ENCODE data around the gene DNAAF5. TPM values are rescaled to one million over a fixed set of nuclear protein-coding genes. Genes with fewer than 3 reads are reported as not detected.

Gene DNAAF5
- total RNA-seq, 1 experiment from 2014 or later: 37.6 TPM

DNA sequence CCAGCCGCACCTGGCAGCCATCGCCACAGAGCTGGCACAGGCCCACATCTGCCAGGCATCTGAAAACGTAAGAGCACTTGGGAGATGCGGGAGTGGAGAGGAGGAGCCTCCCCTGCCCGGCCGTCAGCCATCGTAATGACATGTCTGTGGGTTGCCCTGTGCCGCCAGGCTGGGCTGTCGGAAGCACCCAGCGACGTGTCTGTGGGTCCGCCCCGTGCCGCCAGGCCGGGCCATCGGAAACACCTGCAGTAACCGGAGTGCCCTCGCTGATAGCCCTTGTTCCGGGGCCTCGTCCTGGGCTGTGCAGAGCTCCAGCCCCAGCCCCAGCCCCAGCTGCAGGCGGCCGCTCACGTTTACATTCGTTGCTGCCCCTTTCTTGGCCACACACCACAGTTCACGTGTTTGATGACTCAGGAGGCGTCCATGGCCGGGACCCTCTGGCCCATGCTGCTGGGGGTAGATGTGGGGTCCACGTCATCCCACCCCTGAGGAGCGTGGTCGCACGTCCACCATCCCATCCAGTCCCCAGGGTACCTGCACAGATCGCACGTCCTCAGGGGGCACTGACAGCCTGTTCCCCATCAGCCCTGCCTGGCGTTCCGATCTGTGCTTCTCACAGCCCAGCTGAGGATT lies 30.5 kb downstream of the DNAAF5 start:
- Mint-ChIP-seq H3K9me3 (ENCODE audit: unreplicated experiment) (no peaks in the 10 kb centered on the region), H3K4me1 (ENCODE audit: insufficient read depth, unreplicated experiment) (no peaks in the 10 kb centered on the region), H3K36me3 (ENCODE audit: insufficient read depth, unreplicated experiment) (peaks cover 74% of the 10 kb centered on the region), H3K27ac (ENCODE audit: low read depth, unreplicated experiment) (no peak overlapping the region), H3K4me3 (ENCODE audit: unreplicated experiment) (no peak overlapping the region), H3K27me3 (ENCODE audit: insufficient read depth, unreplicated experiment) (no peaks in the 10 kb centered on the region)
- CTCF ChIA-PET: interaction anchor here (0.8 kb wide), 1 partner anchor 288 kb away, joined by 3 read pairs; no protein-coding TSS in a partner anchor
- no peak for DNase-seq (ENCODE audit: unreplicated experiment)
- BruUV-seq (replicated peaks): no TSS peak
- POLR2A ChIA-PET: no interaction called here
- intact Hi-C loops (cut with micrococcal nuclease): no loop called here
- TF ChIP-seq, protein P1, sequence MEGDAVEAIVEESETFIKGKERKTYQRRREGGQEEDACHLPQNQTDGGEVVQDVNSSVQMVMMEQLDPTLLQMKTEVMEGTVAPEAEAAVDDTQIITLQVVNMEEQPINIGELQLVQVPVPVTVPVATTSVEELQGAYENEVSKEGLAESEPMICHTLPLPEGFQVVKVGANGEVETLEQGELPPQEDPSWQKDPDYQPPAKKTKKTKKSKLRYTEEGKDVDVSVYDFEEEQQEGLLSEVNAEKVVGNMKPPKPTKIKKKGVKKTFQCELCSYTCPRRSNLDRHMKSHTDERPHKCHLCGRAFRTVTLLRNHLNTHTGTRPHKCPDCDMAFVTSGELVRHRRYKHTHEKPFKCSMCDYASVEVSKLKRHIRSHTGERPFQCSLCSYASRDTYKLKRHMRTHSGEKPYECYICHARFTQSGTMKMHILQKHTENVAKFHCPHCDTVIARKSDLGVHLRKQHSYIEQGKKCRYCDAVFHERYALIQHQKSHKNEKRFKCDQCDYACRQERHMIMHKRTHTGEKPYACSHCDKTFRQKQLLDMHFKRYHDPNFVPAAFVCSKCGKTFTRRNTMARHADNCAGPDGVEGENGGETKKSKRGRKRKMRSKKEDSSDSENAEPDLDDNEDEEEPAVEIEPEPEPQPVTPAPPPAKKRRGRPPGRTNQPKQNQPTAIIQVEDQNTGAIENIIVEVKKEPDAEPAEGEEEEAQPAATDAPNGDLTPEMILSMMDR (IDR thresholded peaks at IDR 0.05; ENCODE audit: unreplicated experiment): no peak

DNA sequence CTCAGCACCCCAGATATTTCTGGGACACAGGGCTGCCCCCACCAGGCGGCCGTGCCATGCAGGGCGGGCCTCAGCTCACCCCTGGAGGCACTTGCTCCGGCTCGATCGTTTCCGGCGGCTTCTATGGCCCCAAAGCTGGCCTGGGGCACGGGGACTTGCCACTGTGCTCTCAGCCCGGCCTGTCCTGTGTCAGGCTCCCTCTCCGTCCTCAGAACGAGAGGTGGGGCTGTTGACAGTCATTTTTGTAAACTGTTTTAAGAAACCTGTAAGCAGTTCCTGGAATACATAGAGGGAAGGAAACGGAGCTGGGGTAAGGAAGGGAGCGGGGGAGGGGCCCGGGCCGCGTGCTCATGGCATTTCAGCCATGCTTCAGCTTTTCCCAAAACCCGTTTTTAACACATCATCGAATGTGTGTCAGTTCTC lies 31.3 kb downstream of the DNAAF5 start:
- intact Hi-C loops (cut with micrococcal nuclease): no loop called here
- POLR2A ChIA-PET: no interaction called here
- peaks cover 75% of the 10 kb centered on the region for H3K36me3 Mint-ChIP-seq (ENCODE audit: insufficient read depth, unreplicated experiment)
- H3K4me1 Mint-ChIP-seq (ENCODE audit: insufficient read depth, unreplicated experiment): no peaks in the 10 kb centered on the region
- DNase-seq (ENCODE audit: unreplicated experiment): no peak
- H3K27ac Mint-ChIP-seq (ENCODE audit: low read depth, unreplicated experiment): no peak overlapping the region
- TF ChIP-seq, protein P1 (IDR thresholded peaks at IDR 0.05; ENCODE audit: unreplicated experiment): no peak
- BruUV-seq (replicated peaks): no TSS peak
- CTCF ChIA-PET: interaction anchor here (1.4 kb wide), 1 partner anchor 29 kb away, joined by 3 read pairs; no protein-coding TSS in a partner anchor
- no peak overlapping the region for H3K4me3 Mint-ChIP-seq (ENCODE audit: unreplicated experiment)
- no peaks in the 10 kb centered on the region for H3K9me3 Mint-ChIP-seq (ENCODE audit: unreplicated experiment)
- H3K27me3 Mint-ChIP-seq (ENCODE audit: insufficient read depth, unreplicated experiment): no peaks in the 10 kb centered on the region

DNA sequence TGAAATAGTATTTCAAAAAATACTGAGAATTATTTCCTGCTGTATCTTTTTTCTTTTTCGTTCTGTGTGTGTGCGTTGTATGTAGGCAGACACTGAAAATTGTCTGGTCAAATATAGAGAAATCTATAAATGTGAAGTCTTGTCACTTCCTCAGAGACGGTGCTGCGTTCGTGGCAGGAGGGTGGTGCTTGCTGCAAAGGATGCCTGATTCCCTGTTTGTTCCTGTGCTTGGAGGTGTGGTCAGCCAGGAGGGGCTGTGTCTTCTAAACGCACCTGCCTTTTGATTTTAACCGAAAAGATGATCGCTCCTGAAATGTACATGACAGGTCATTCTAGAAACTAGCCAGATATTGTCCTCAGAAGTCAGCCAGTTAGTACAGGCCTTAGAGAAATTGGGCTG lies 33.1 kb downstream of the DNAAF5 start:
- CTCF ChIA-PET: interaction anchor here (0.5 to 0.6 kb wide), 2 partner anchors 8 to 166 kb away, joined by 3 read pairs; no protein-coding TSS in a partner anchor
- BruUV-seq (replicated peaks): no TSS peak
- H3K36me3 Mint-ChIP-seq (ENCODE audit: insufficient read depth, unreplicated experiment): peaks cover 73% of the 10 kb centered on the region

DNA sequence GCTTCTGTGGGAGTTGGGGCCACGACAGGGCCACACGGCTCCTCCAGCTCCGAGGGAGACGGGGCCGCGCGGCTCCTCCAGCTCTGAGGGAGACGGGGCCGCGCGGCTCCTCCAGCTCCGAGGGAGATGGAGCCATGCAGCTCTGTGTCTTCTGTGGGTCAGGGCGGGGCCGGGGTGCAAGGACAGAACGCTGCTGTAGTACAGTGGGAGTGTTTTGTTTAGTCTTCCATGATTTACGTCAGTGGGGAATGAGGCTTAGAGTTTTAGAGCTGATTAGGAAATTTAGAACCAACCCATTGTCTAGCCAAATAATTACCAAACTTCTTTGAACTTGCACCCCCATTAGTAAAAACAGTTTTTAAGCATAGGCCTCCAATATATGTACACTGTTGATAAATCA lies 33.5 kb downstream of the DNAAF5 start:
- Mint-ChIP-seq H3K4me3 (ENCODE audit: unreplicated experiment) (no peak overlapping the region), H3K27ac (ENCODE audit: low read depth, unreplicated experiment) (no peak overlapping the region)
- POLR2A ChIA-PET: no interaction called here

More for the DNA sequence above, 33.1 kb downstream of the DNAAF5 start:
- Mint-ChIP-seq H3K9me3 (ENCODE audit: unreplicated experiment) (no peaks in the 10 kb centered on the region), H3K27ac (ENCODE audit: low read depth, unreplicated experiment) (no peak overlapping the region), H3K4me3 (ENCODE audit: unreplicated experiment) (no peak overlapping the region), H3K27me3 (ENCODE audit: insufficient read depth, unreplicated experiment) (no peaks in the 10 kb centered on the region), H3K4me1 (ENCODE audit: insufficient read depth, unreplicated experiment) (no peaks in the 10 kb centered on the region)
- POLR2A ChIA-PET: no interaction called here
- TF ChIP-seq, protein P1 (IDR thresholded peaks at IDR 0.05; ENCODE audit: unreplicated experiment): no peak
- intact Hi-C loops (cut with micrococcal nuclease): no loop called here
- no peak for DNase-seq (ENCODE audit: unreplicated experiment)

More for the DNA sequence above, 33.5 kb downstream of the DNAAF5 start:
- intact Hi-C loops (cut with micrococcal nuclease): no loop called here
- no peaks in the 10 kb centered on the region for H3K4me1 Mint-ChIP-seq (ENCODE audit: insufficient read depth, unreplicated experiment)
- TF ChIP-seq, protein P1 (IDR thresholded peaks at IDR 0.05; ENCODE audit: unreplicated experiment): no peak
- H3K27me3 Mint-ChIP-seq (ENCODE audit: insufficient read depth, unreplicated experiment): no peaks in the 10 kb centered on the region
- CTCF ChIA-PET: interaction anchor here (0.5 to 0.6 kb wide), 2 partner anchors 8 to 167 kb away, joined by 3 read pairs; no protein-coding TSS in a partner anchor
- H3K36me3 Mint-ChIP-seq (ENCODE audit: insufficient read depth, unreplicated experiment): peaks cover 74% of the 10 kb centered on the region
- no peak for DNase-seq (ENCODE audit: unreplicated experiment)
- H3K9me3 Mint-ChIP-seq (ENCODE audit: unreplicated experiment): no peaks in the 10 kb centered on the region
- BruUV-seq (replicated peaks): no TSS peak
